ENCODE measurements around the gene CD22. TPM values are rescaled to one million over a fixed set of nuclear protein-coding genes. Genes with fewer than 3 reads are reported as not detected.

The CD22 gene
- total and polyA plus RNA-seq, 2 of the 13 experiments (the other 11 are each of a cell fraction or from before 2014, with no cell fraction given), result 0.71 to 1.7 TPM

DNA sequence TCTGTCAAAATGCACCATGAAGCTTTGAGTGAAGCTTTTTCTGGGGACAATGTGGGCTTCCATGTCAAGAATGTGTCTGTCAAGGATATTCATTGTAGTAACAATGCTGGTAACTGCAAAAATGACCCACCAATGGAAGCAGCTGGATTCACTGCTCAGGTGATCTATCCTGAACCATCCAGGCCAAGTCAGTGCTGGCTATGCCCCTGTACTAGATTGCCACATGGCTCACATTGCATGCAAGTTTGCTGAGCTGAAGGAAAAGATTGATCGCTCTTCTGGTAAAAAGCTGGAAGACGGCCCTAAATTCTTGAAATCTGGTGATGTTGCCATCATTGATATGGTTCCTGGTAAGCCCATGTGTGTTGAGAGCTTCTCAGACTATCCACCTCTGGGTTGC lies 54.5 kb downstream of the CD22 start (continued):
- no peak for TF ChIP-seq ZNF292 (CRISPR knock-in tag; IDR thresholded peaks at IDR 0.05; ENCODE audit: borderline replicate concordance, low read depth)
- TF ChIP-seq, protein P1, sequence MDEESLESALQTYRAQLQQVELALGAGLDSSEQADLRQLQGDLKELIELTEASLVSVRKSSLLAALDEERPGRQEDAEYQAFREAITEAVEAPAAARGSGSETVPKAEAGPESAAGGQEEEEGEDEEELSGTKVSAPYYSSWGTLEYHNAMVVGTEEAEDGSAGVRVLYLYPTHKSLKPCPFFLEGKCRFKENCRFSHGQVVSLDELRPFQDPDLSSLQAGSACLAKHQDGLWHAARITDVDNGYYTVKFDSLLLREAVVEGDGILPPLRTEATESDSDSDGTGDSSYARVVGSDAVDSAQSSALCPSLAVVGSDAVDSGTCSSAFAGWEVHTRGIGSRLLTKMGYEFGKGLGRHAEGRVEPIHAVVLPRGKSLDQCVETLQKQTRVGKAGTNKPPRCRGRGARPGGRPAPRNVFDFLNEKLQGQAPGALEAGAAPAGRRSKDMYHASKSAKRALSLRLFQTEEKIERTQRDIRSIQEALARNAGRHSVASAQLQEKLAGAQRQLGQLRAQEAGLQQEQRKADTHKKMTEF (CRISPR knock-in tag; IDR thresholded peaks at IDR 0.05), result no peak
- TF ChIP-seq HNF4A (CRISPR knock-in tag; IDR thresholded peaks at IDR 0.05), result no peak
- TF ChIP-seq ZNF33B (CRISPR knock-in tag; IDR thresholded peaks at IDR 0.05), result no peak
- TF ChIP-seq HCFC1 (IDR thresholded peaks at IDR 0.05; ENCODE audit: low read depth, low read length), result no peak
- TF ChIP-seq TBX2 (CRISPR knock-in tag; IDR thresholded peaks at IDR 0.05; ENCODE audit: borderline replicate concordance), result no peak
- TF ChIP-seq, protein P2, sequence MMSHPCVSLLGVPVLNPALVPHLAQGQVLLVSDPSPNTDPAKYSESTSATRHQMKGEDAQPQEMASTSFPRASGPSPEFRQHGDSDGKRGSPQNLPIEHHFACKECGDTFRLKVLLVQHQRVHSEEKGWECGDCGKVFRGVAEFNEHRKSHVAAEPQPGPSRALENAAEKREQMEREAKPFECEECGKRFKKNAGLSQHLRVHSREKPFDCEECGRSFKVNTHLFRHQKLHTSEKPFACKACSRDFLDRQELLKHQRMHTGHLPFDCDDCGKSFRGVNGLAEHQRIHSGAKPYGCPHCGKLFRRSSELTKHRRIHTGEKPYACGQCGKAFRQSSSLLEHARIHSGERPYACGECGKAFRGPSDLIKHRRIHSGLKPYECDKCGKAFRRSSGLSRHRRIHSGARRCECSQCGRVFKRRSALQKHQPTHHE (CRISPR knock-in tag; IDR thresholded peaks at IDR 0.05; ENCODE audit: borderline replicate concordance), result no peak

- ChIA-PET POLR2A (interaction anchor here (1.2 kb wide), 1 partner anchor 11 kb away, joined by 6 read pairs; no protein-coding TSS in a partner anchor), CTCF (ENCODE audit: low intra/inter-chr PET ratio, low total read pairs) (no interaction called here)
- peak; percentile 87 for DNase-seq (ENCODE audit: low spot score)
- H3K4me2 ChIP-seq (ENCODE audit: low read depth, low read length), result peak overlapping the region; percentile 65
- no peaks in the 10 kb centered on the region for H3K36me3 ChIP-seq (replicated peaks in 1 of 2; ENCODE audit: control insufficient read depth in 1 of 2, insufficient read depth in 2 of 2, low read length in 2 of 2)
- ATAC-seq, result peak; percentile 65
- 5% methylated on average over 6 of the region's 6 CpGs for WGBS (ENCODE audit: low lambda C conversion rate)
- in situ Hi-C loops (cut with HindIII; ENCODE audit: extremely low pct_ligation_motif_present, low pct_unique_long_range_greater_than_20kb) (no loop called here), intact Hi-C loops (cut with micrococcal nuclease; ENCODE audit: unreplicated experiment) (no loop called here)
- peak; percentile 68 for FAIRE-seq
- no peaks in the 10 kb centered on the region for H3K79me2 ChIP-seq (ENCODE audit: insufficient read depth, low read length)
- H3K27me3 ChIP-seq (ENCODE audit: control insufficient read depth in 1 of 2, insufficient read depth in 2 of 2, low read length in 2 of 2), result no peaks in the 10 kb centered on the region
- H3K4me3 ChIP-seq (replicated peaks in 1 of 3; ENCODE audit: insufficient read depth in 1 of 3, low read depth in 2 of 3, low read length in 3 of 3), result peak overlapping the region in 1 of 3 experiments; percentile 32; a peak in 1 of 6 replicates
- no peaks in the 10 kb centered on the region for H4K20me1 ChIP-seq (ENCODE audit: insufficient read depth, low read length)
- H3K9me3 ChIP-seq (ENCODE audit: low read length), result peaks cover 26% of the 10 kb centered on the region
- BruUV-seq (replicated peaks), result no TSS peak
- peak overlapping the region; percentile 42 for H3K9ac ChIP-seq (ENCODE audit: insufficient read depth, low read depth, low read length)
- peak overlapping the region; percentile 70 for H3K27ac ChIP-seq (ENCODE audit: extremely low read length, insufficient read depth, low read length)
- peaks cover 61% of the 10 kb centered on the region for H3K4me1 ChIP-seq (ENCODE audit: insufficient read depth, low read length)
- no peak overlapping the region for H2AFZ ChIP-seq (ENCODE audit: low read length)
- TF ChIP-seq JUNB (CRISPR knock-in tag; IDR thresholded peaks at IDR 0.05; ENCODE audit: borderline replicate concordance) (peak; percentile 26; the same call in 1 of the 2 replicates), DDIT3 (CRISPR knock-in tag; IDR thresholded peaks at IDR 0.05) (no peak), NR2F1 (CRISPR knock-in tag; IDR thresholded peaks at IDR 0.05) (0 out of 4 replicates have a peak, but pooled peaks of 1 of the 2 experiments have one; percentile 38), BCL6 (CRISPR knock-in tag; IDR thresholded peaks at IDR 0.05) (peak; percentile 64; the same call in 1 of the 2 replicates), MTF2 (CRISPR knock-in tag; IDR thresholded peaks at IDR 0.05; ENCODE audit: borderline replicate concordance) (no peak), SAP130 (CRISPR knock-in tag; IDR thresholded peaks at IDR 0.05; ENCODE audit: low read depth) (peak; percentile 61), SMARCE1 (IDR thresholded peaks at IDR 0.05; ENCODE audit: borderline replicate concordance) (no peak), ZNF792 (CRISPR knock-in tag; IDR thresholded peaks at IDR 0.05) (0 out of 2 replicates have a peak, but pooled peaks have one; percentile 39)
- TF ChIP-seq, protein P3, sequence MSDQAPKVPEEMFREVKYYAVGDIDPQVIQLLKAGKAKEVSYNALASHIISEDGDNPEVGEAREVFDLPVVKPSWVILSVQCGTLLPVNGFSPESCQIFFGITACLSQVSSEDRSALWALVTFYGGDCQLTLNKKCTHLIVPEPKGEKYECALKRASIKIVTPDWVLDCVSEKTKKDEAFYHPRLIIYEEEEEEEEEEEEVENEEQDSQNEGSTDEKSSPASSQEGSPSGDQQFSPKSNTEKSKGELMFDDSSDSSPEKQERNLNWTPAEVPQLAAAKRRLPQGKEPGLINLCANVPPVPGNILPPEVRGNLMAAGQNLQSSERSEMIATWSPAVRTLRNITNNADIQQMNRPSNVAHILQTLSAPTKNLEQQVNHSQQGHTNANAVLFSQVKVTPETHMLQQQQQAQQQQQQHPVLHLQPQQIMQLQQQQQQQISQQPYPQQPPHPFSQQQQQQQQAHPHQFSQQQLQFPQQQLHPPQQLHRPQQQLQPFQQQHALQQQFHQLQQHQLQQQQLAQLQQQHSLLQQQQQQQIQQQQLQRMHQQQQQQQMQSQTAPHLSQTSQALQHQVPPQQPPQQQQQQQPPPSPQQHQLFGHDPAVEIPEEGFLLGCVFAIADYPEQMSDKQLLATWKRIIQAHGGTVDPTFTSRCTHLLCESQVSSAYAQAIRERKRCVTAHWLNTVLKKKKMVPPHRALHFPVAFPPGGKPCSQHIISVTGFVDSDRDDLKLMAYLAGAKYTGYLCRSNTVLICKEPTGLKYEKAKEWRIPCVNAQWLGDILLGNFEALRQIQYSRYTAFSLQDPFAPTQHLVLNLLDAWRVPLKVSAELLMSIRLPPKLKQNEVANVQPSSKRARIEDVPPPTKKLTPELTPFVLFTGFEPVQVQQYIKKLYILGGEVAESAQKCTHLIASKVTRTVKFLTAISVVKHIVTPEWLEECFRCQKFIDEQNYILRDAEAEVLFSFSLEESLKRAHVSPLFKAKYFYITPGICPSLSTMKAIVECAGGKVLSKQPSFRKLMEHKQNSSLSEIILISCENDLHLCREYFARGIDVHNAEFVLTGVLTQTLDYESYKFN (CRISPR knock-in tag; conservative IDR thresholded peaks at IDR 0.05), result peak; percentile 74
Measured at GRCh38 chr19:35388277-35389054, 59.5 kb downstream of the CD22 start.

Measured in HepG2 (cell line).